H1 (cell line): Measurements from ENCODE around the gene USP51.
"Not testable (repeated sequence)": the region's sequence is repeated elsewhere in the genome, so short reads cannot be mapped to it uniquely, and the experiment has no call there.

Experiments used
- ASH2L ChIP-seq: fragments of 200-600, 300-600 bp; sonication (generic); IDR thresholded peaks from one replicate; pipeline ENCODE4 v1.7.1; 2017; ENCODE audit warnings: low read length
- BCL11A ChIP-seq, 2 experiments: IDR thresholded peaks; one replicate each; pipeline ENCODE4 v1.6.1; 2011; ENCODE audit warnings: low read depth in 2 of 2, low read length in 2 of 2, mild to moderate bottlenecking in 2 of 2
- CEBPB ChIP-seq: IDR thresholded peaks from 2 replicates; pipeline ENCODE4 v1.6.1; 2012; ENCODE audit warnings: low read depth, low read length
- EZH2 ChIP-seq: fragments of 200-600 bp; sonication (generic); IDR thresholded peaks from 2 replicates; pipeline ENCODE4 v1.7.1; 2012; ENCODE audit warnings: low read depth, mild to moderate bottlenecking, moderate library complexity, low read length, inconsistent platforms; ENCODE audit not compliant: severe bottlenecking
- FOSL1 ChIP-seq: IDR thresholded peaks from 2 replicates; pipeline ENCODE4 v1.6.1; 2011; ENCODE audit warnings: mild to moderate bottlenecking, low read depth, low read length, moderate library complexity; ENCODE audit not compliant: insufficient read depth
- GABPA ChIP-seq: IDR thresholded peaks from 2 replicates; pipeline ENCODE4 v1.6.1; 2011; ENCODE audit warnings: mild to moderate bottlenecking, low read length, moderate library complexity, borderline replicate concordance; ENCODE audit not compliant: insufficient read depth
- POLR2AphosphoS5 ChIP-seq: IDR thresholded peaks from 2 replicates; pipeline ENCODE4 v1.6.1; 2011; ENCODE audit warnings: low read depth, low read length
- RFX5 ChIP-seq: IDR thresholded peaks from 2 replicates; pipeline ENCODE4 v1.6.1; 2011; ENCODE audit warnings: low read depth, low read length, improper control_type of control experiment, borderline replicate concordance
- SUZ12 ChIP-seq: fragments of 200-600 bp; sonication (generic); IDR thresholded peaks from 2 replicates; pipeline ENCODE4 v1.6.1; 2012; ENCODE audit warnings: mild to moderate bottlenecking, inconsistent platforms, low read length, moderate library complexity, mixed read lengths
- TAF1 ChIP-seq: IDR thresholded peaks from 2 replicates; pipeline ENCODE4 v1.6.1; 2011; ENCODE audit warnings: mild to moderate bottlenecking, low read depth, low read length
- TCF12 ChIP-seq: IDR thresholded peaks from 2 replicates; pipeline ENCODE4 v1.6.1; 2011; ENCODE audit warnings: low read depth, mild to moderate bottlenecking, low read length
- TF ChIP-seq, protein P1 (sequence below): IDR thresholded peaks from 2 replicates; pipeline ENCODE4 v1.6.1; 2012; ENCODE audit warnings: inconsistent platforms
- TF ChIP-seq, protein P2 (sequence below), 3 experiments: IDR thresholded peaks; 1 replicate in 2 of 3; 2 replicates in 1 of 3; pipeline versions ENCODE4 v1.5.1 to v1.6.1; 2011; ENCODE audit warnings: low read length in 3 of 3, mild to moderate bottlenecking in 3 of 3, inconsistent platforms in 2 of 3, low read depth in 1 of 3, moderate library complexity in 1 of 3; ENCODE audit not compliant: insufficient read depth in 1 of 3; ENCODE audit errors: control extremely low read depth in 1 of 3
- TF ChIP-seq, protein P3 (sequence below): IDR thresholded peaks from 2 replicates; pipeline ENCODE4 v1.6.1; 2011; ENCODE audit warnings: low read depth, mild to moderate bottlenecking, low read length; ENCODE audit not compliant: insufficient read depth

DNA sequence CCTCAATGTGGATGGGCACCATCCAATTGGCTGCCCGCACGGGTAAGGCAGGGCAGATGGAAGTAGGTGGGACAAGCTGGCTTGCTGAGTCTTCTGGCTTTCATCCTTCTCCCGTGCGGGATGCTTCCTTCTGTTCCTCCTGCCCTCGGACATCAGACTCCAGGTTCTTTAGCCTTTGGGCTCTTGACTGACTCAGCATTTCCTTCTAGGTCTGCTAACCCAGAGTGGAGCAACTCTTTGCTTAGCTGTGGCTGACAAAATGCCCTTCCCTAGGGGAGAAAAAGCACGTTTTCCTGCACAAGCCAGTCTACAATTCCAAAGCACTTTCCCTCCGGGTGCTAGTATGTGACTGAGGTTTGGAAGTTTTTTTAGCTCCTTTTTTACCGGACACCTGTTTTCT, 9.7 kb downstream of the USP51 start:
- TF ChIP-seq SUZ12; EZH2; POLR2AphosphoS5; GABPA; RFX5; TAF1; BCL11A (IDR thresholded peaks at IDR 0.05; ENCODE audit: low read depth in 2 of 2, low read length in 2 of 2); TCF12; CEBPB; ASH2L; FOSL1: not testable (repeated sequence)
- TF ChIP-seq, protein P1, sequence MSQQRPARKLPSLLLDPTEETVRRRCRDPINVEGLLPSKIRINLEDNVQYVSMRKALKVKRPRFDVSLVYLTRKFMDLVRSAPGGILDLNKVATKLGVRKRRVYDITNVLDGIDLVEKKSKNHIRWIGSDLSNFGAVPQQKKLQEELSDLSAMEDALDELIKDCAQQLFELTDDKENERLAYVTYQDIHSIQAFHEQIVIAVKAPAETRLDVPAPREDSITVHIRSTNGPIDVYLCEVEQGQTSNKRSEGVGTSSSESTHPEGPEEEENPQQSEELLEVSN = not testable (repeated sequence)
- TF ChIP-seq, protein P2, sequence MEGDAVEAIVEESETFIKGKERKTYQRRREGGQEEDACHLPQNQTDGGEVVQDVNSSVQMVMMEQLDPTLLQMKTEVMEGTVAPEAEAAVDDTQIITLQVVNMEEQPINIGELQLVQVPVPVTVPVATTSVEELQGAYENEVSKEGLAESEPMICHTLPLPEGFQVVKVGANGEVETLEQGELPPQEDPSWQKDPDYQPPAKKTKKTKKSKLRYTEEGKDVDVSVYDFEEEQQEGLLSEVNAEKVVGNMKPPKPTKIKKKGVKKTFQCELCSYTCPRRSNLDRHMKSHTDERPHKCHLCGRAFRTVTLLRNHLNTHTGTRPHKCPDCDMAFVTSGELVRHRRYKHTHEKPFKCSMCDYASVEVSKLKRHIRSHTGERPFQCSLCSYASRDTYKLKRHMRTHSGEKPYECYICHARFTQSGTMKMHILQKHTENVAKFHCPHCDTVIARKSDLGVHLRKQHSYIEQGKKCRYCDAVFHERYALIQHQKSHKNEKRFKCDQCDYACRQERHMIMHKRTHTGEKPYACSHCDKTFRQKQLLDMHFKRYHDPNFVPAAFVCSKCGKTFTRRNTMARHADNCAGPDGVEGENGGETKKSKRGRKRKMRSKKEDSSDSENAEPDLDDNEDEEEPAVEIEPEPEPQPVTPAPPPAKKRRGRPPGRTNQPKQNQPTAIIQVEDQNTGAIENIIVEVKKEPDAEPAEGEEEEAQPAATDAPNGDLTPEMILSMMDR (IDR thresholded peaks at IDR 0.05; ENCODE audit: control extremely low read depth in 1 of 3, insufficient read depth in 1 of 3, low read depth in 1 of 3, low read length in 3 of 3) = not testable (repeated sequence)
- TF ChIP-seq, protein P3, sequence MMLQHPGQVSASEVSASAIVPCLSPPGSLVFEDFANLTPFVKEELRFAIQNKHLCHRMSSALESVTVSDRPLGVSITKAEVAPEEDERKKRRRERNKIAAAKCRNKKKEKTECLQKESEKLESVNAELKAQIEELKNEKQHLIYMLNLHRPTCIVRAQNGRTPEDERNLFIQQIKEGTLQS = not testable (repeated sequence)
